Suppressor macrophage treated with lipopolysaccharide for 4 hours (primary cell): ENCODE measurements around the gene TMEM108.
A peak's percentile ranks its signal among the peaks of the same experiment; 100 is the strongest.

Source experiments
- DNase-seq: peaks from one replicate; pipeline ENCODE4 v3.0.0-alpha.2; 2020

TMEM108 gene

GRCh38 chr3:133439563-133439962 lies 401.4 kb downstream of the TMEM108 start:
- DNase-seq = no peak

DNA sequence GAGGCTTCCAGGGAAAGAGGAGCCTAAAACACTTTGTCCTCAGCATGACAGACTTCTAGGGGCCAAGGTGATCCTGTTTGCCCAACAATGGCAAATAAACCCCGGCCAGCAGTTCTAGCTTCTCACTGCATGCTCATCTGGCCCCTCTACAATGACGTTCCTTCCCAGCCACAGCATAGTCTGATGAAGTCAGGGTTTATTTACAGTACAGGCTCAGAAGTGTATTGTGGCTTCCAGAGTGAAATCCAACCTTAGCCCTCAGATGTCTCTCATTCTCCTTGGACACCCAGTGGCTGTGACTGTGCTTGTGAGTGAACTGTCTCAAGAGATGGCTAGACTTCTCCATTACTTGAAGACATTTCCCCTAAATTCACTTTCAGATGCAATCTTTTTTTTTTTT lies 402.5 kb downstream of the TMEM108 start:
- no peak for DNase-seq

- DNase-seq = peak; percentile 40
Observed at GRCh38 chr3:133441867-133442270, 403.7 kb downstream of the TMEM108 start.

DNA sequence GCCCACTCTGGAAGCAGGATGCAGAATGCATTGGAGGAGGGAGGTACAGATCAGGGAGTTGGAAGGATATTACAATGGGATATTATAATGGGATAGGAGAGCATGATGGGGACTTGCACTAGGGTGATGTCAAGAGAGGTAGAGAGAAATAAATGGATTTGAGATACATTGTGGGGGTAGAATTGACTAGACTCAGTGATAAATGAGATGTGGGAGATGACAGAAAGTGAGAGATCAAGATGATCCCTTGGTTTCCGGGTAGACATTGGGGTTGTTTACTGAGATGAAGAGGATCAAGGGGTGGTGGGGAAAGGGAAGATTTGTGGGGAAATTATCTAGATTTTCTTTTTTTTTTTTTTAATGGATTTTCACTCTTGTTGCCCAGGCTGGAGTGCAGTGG lies 404.3 kb downstream of the TMEM108 start:
- no peak for DNase-seq

DNA sequence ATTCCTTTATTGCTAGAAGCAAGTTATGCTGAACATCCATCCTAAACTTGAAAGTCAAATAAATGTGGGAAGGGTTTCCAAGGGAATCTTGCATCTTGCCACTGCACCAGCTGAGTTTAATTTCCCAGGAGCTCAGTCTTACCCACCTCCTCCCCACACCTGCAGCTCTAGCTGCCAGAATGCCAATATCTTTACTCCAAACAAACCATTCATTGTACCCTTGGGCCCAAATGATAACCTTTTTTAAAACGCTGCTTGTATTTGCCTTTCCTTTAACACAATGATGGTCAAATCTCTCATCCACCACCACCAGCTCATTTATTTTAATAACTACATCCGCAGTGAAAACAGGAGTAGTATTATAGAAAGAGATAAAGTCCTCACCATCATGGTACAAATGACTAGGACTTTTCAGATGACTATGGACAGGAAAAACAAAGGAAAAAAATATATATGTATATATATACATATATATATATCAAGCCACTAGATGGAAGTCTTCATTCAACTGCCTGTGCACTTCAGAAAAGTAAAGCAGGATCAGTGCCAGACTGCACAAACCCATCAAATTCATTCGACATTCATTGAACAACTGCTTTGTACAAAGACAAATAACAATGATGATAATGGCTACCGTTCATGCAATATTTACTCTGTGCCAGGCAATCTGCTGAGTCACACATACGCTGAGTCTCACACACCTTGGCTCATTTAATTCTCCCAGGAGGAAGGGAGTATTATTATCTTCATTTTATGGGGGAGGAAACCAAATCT lies 405.6 kb downstream of the TMEM108 start:
- no peak for DNase-seq

DNA sequence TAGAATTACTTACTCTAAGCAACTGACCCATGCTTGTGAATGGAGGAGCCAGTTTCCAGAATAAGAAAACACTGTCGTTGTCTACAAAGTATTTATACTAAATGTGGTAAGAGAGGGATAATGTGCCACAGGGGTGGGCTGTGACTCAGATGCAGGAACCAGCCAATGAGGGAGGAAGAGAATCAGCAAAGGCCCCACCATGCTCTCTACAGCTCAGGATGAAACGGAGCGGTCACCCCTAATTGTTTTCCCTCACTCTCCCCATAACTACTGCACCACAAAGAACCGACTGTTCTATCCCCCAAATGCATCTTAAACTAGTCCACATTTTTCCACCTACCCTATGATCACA lies 406.2 kb downstream of the TMEM108 start:
- no peak for DNase-seq

DNA sequence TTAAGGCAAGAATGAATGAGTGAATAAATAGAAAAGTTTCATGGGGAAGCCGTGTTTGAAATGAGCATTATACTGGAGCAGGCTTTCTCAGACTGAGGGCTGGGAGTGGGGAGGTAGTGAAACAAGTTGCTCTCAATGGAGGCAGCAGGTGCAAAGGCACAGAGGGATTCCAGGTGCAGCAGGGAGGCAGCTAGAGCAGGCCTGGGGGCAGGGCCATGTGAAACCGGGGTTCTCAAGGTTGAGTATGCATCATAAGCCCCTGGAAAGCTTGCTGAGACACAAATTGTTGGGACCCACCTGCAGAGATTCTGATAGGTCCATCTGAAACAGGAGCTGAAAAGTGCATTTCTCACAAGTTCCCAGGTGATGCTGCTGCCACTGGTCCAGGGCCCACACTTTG lies 406.9 kb downstream of the TMEM108 start:
- DNase-seq = no peak
